ENCODE results near the gene MYO5C.
"Not testable (repeated sequence)": the region's sequence is repeated elsewhere in the genome, so short reads cannot be mapped to it uniquely, and the experiment has no call there.

Gene MYO5C

GRCh38 chr15:52303093-52303772, 7.6 kb upstream of the MYO5C start:
- DNase-seq, result no peak

- no peak for DNase-seq
Observed at GRCh38 chr15:52301265-52301847, 5.8 kb upstream of the MYO5C start.

GRCh38 chr15:52294881-52295420, 653 bp downstream of the MYO5C start:
- DNase-seq, result no peak

GRCh38 chr15:52292780-52293392, 2.7 kb downstream of the MYO5C start:
- DNase-seq, result no peak

GRCh38 chr15:52291204-52291603, 4.4 kb downstream of the MYO5C start:
- no peak for DNase-seq

GRCh38 chr15:52290800-52291199, 4.8 kb downstream of the MYO5C start:
- no peak for DNase-seq

- DNase-seq, result no peak
Observed at GRCh38 chr15:52290329-52290728, 5.3 kb downstream of the MYO5C start.

GRCh38 chr15:52289629-52290081, 5.9 kb downstream of the MYO5C start:
- DNase-seq, result no peak

- DNase-seq, result no peak
Observed at GRCh38 chr15:52288986-52289385, 6.6 kb downstream of the MYO5C start.

GRCh38 chr15:52288051-52288942, 7.3 kb downstream of the MYO5C start:
- no peak for DNase-seq

- DNase-seq, result no peak
Observed at GRCh38 chr15:52287114-52287513, 8.5 kb downstream of the MYO5C start.

- DNase-seq, result not testable (repeated sequence)
Observed at GRCh38 chr15:52285941-52286340, 9.7 kb downstream of the MYO5C start.

GRCh38 chr15:52284164-52284563, 11.4 kb downstream of the MYO5C start:
- no peak for DNase-seq

- no peak for DNase-seq
Observed at GRCh38 chr15:52283281-52283680, 12.3 kb downstream of the MYO5C start.

GRCh38 chr15:52282418-52282817, 13.2 kb downstream of the MYO5C start:
- no peak for DNase-seq

- DNase-seq, result no peak
Observed at GRCh38 chr15:52281085-52282035, 14.2 kb downstream of the MYO5C start.

GRCh38 chr15:52280326-52281084, 15.1 kb downstream of the MYO5C start:
- DNase-seq, result no peak

- DNase-seq, result no peak
Observed at GRCh38 chr15:52278636-52279367, 16.8 kb downstream of the MYO5C start.

- no peak for DNase-seq
Observed at GRCh38 chr15:52278135-52278534, 17.5 kb downstream of the MYO5C start.

- no peak for DNase-seq
Observed at GRCh38 chr15:52277575-52277974, 18.0 kb downstream of the MYO5C start.
